HG02798 (cell line): ENCODE measurements around the gene ANKUB1.

Experiments used
- ATAC-seq: cut with Tn5 transposase; IDR thresholded peaks from one replicate; pipeline ENCODE4 v1.9.1; 2021; ENCODE audit warnings: mild to moderate bottlenecking; ENCODE audit not compliant: unreplicated experiment, poor library complexity

The ANKUB1 gene

DNA sequence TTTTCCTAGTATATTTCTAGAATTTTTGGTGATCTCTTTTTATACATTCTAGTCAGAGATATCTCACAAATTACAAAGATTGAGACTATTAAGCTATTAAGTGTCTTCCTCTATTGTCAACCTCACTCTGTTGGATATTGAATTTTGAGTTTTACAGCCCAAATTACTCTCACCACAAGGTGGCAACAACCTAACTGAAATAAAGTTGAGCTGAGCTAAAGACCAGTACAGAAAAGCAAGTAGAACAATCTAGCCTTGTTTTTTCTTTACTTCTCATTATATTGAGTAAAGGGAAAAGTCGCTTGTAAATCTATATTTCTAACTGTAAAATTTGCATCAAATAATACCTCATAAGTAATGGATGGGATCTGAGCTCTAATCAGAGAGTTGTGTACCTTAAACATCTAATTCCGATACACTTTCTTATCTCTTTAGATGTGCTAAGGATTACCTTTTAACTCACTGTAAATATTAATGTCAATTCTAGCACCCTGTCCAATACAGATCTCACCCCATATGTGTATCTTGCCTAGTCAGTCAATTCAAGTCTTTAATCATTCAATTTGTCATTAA is 26.5 kb downstream of the ANKUB1 start:
- no peak for ATAC-seq

DNA sequence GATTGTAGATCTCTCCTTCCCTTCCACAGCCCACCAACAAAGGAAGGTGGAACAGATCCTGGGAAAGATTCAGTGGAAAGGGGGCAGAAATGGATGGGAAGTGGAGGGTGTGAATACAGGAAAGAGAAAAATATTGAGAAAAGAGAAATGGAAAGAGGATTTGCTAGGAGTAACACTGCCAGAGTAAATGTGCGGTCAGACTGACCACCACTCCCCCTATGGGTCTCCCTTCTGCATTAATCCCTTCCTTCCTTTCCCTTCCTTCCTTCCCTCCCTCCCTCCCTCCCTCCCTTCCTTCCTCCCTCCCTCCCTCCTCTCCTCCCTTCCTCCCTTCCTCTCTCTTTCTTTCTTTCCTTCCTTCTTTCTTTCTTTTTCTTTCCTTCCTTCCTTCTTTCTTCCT is 28.1 kb downstream of the ANKUB1 start:
- ATAC-seq, result no peak

GRCh38 chr3:149763565-149764195 is 28.7 kb downstream of the ANKUB1 start:
- no peak for ATAC-seq

GRCh38 chr3:149753717-149754116 is 38.6 kb downstream of the ANKUB1 start:
- ATAC-seq, result no peak

- no peak for ATAC-seq
These were observed 39.6 kb downstream of the ANKUB1 start for GRCh38 chr3:149752788-149753136.

DNA sequence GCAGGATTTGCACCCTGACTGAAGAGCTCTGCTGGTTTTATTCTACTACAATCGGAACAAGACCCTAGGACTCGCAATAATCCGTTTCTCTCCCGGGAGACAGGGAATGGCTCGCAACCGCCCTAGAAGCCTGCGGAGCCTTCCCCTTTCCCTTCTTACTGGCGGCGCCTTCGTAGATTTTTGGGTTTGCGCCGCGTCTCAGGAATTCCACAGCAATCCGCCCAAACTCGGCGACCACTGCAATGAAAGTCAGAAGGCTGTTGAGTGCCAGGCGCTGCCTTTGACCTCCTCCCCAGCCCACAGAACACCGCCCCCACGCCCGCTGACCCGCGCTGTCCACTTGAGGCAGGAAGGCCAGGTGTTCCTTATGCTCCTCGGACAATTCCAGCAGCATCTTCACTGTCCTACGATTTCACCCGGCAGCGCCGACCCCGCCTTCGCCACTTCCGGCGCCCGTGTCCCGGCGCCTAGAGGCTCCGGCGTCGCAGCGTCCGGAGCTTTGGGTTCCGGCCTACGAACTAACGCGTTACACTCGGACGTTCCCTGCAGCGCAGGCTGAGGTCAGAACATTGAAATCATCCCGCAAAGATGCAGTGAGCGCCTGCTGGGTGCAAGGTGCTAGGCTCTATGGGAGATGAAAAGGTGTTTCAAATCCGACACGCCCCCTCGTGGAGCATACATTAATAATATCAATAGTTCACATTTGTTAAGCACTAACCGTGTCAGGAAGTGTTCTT is 40.1 kb downstream of the ANKUB1 start, which contains the start of gene COMMD2:
COMMD2 (minus strand) TSS at position 439 of the 737 bp plus-strand sequence; CDS start at position 394, 45 bp downstream.
- peak; percentile 99 for ATAC-seq

GRCh38 chr3:149751551-149751950 is 40.8 kb downstream of the ANKUB1 start:
- no peak for ATAC-seq

- no peak for ATAC-seq
These were observed 47.7 kb downstream of the ANKUB1 start for GRCh38 chr3:149744606-149745005.

DNA sequence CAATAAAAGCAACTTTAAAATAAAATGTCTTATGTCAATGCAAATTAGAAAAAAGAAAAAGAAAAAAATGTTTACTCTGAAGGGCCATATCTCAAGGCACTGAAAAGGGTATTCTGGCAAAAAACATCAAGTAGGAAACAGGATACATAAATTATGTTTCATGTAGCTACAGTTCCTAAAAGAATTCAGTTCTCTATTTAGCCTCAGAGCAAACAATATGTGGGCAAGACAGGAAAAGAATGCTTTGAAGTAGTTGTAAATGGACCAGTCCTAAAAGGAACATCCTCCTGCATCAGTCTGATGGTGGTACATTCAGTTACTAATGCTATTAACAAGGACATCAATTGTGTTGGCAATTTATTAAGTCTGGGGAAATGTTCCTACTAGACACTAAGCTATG is 48.2 kb downstream of the ANKUB1 start:
- no peak for ATAC-seq

GRCh38 chr3:149739396-149739795 is 53.0 kb downstream of the ANKUB1 start:
- no peak for ATAC-seq

DNA sequence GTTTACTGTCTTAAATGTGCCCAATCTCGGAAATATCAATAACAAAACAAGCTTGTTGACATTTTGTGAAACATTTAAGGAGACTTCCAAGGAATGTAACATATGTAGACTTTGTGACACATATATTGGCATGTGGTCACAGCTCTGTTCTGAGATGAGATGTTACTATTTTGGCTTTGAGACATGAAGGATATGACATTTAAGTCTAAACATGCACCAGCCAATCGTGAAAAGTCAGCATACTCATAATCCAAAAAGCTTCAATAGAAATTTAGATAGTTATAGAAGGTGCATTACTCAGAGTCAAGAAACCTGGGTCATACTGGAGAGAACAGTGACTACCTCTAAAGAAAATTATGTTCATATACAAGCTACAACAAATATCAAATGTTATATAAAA is 53.5 kb downstream of the ANKUB1 start:
- no peak for ATAC-seq

GRCh38 chr3:149736953-149737205 is 55.5 kb downstream of the ANKUB1 start:
- no peak for ATAC-seq

DNA sequence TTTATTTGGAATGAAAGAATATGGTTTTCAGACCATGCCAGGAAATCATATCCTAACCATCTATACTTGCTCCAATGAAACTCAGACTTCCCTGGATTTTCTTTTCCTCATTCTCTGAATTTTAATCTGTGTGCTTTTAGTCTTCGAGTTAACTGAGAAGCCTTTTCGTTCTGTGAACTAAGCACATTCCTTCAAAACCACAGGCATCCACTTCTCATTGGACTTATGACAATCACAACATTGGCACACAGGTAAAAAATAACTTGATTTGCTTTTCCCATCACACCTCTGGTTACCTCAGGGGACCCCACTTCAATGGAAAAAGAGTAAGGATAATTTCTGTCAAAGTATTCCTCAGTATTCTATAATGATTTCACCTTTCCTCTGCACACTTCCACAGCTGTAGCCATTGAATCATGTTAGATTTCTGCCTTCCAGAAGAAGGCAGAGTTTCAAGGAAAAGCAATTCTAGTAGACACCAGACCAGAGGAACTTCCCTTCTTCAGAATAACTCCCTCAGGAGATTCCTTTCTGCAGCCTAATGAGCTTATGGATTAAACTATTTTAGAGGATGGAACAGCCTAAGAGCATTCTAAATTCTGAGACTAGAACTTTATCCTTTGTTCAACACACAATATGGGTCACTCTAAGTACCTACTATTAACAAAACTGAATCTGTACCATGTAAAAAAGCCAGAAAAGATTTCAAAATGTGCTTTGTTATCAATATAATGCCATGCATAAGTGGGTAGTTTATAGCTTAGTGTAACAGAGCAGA is 56.0 kb downstream of the ANKUB1 start:
- no peak for ATAC-seq

DNA sequence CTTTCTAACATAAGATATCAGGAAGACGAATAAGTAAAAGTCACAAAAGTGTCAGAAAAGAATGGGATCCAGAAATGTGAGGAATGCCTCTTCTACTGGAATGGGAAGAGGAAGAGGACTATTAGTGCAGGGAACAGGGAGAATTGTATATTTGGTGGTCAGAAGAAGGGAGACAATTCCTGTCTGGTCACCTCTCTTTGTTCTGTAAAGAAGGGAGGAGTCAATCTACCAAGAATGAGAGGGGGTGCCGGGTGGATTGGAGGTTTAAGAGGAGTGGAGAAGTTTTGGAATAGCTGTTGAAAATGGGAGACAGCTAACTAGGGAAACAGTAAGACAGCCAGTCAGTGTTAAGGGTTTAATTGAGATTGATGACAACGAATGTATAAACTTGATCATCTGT is 60.1 kb downstream of the ANKUB1 start:
- ATAC-seq, result no peak

GRCh38 chr3:149727656-149728055 is 64.7 kb downstream of the ANKUB1 start:
- no peak for ATAC-seq

- ATAC-seq, result peak; percentile 89
These were observed 65.5 kb downstream of the ANKUB1 start for GRCh38 chr3:149726716-149727407.

- ATAC-seq, result no peak
These were observed 68.6 kb downstream of the ANKUB1 start for GRCh38 chr3:149723781-149724180.

DNA sequence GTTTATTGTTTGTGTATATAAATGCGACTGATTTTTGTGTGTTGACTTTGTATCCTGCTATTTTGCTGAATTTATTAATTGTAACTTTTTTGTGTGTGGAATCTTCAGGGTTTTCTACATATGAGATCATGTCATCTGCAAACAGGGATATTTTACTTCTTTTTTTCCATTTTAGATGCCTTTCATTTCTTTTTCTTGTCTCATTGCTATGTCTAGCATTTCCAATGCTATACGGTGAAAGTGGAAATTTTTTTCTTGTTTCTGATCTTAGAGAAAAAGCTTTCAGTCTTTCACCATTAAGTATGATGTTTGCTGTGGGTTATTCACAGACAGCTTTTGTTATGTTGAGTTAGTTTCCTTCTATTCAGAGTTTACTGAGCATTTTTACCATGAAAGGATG is 71.4 kb downstream of the ANKUB1 start:
- ATAC-seq, result no peak

GRCh38 chr3:149717391-149718056 is 74.8 kb downstream of the ANKUB1 start:
- ATAC-seq, result peak; percentile 46

- ATAC-seq, result no peak
These were observed 75.4 kb downstream of the ANKUB1 start for GRCh38 chr3:149716984-149717383.
